ENCODE data around the gene ETFDH. TPM values are rescaled to one million over a fixed set of nuclear protein-coding genes. Genes with fewer than 3 reads are reported as not detected.

Gene ETFDH
- total and polyA plus RNA-seq, 9 of the 15 experiments (the other 6 are each of a cell fraction or from before 2014, with no cell fraction given) = 14.6 to 33.6 (median 25.9) TPM

DNA sequence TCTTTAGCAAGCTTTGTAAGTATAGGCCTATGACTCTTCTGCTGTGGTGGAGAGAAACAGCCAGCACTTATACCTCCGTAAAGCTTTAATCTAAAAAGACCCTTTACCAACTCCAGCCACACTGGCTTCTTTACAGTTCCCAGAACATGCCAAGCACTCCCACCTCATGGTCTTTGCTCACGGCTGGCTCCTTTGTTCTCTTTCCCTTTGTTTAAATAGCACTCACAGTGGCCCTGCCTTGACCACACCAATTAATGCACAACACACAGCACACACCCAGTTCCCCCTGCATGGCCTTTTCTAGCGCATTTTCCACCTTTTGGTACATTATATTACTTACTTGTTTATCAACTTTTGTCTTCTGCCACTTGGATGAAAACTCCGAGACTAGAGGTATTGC lies 32.2 kb downstream of the ETFDH start (continued):
- TF ChIP-seq NFE2 (IDR thresholded peaks at IDR 0.05; ENCODE audit: low read depth) (no peak), ESRRB (CRISPR knock-in tag; IDR thresholded peaks at IDR 0.05; ENCODE audit: borderline replicate concordance) (no peak), ZNF124 (CRISPR knock-in tag; IDR thresholded peaks at IDR 0.05) (no peak), ZBTB8A (IDR thresholded peaks at IDR 0.05; ENCODE audit: partially characterized antibody) (no peak), CHCHD3 (CRISPR knock-in tag; IDR thresholded peaks at IDR 0.05) (no peak), ZNF316 (IDR thresholded peaks at IDR 0.05) (no peak)

DNA sequence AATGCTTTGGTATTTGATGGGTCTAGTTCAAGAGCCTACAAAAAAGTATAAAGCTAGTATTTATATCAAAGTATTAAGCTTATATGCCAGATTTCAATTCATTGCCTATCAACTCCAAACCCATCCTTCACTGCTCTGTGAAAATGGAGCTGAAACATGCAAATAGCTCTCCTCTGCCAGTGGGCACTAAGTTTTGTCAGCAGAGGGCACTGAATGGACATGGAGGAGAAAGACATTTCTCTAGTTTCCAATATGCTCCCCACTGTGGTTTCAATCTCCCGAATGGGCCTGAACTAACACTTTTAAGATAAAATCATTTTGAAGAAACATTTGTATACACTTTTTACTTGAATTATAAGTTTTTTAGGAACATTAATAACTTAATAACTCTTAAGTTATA lies 38.7 kb downstream of the ETFDH start:
- Histone ChIP-seq H3K9me1 (ENCODE audit: control insufficient read depth, insufficient read depth, low read length) (no peaks in the 10 kb centered on the region), H3K4me1 (replicated peaks in 1 of 2; ENCODE audit: control insufficient read depth in 2 of 2, insufficient read depth in 2 of 2, low read length in 2 of 2) (no peaks in the 10 kb centered on the region), H3K36me3 (ENCODE audit: control insufficient read depth, insufficient read depth, low read length) (peaks cover 91% of the 10 kb centered on the region), H3K27me3 (ENCODE audit: control insufficient read depth in 2 of 2, insufficient read depth in 2 of 2, low read length in 2 of 2) (no peaks in the 10 kb centered on the region), H4K20me1 (replicated peaks; ENCODE audit: control insufficient read depth, insufficient read depth, low read length) (no peaks in the 10 kb centered on the region), H3K79me2 (ENCODE audit: control insufficient read depth, insufficient read depth, low read length) (no peaks in the 10 kb centered on the region), H3K9me3 (replicated peaks; ENCODE audit: control insufficient read depth, insufficient read depth, low read depth, low read length) (0 out of 2 replicates have a peak, but pooled peaks cover 2% of the 10 kb centered on the region), H2AFZ (ENCODE audit: low read depth, low read length) (no peak overlapping the region), H3K4me2 (ENCODE audit: insufficient read depth, low read length) (no peak overlapping the region), H3K9ac (ENCODE audit: insufficient read depth in 1 of 2, low read depth in 2 of 2, low read length in 2 of 2) (no peak overlapping the region), H3K27ac (ENCODE audit: extremely low read depth, low read depth, low read length) (no peak overlapping the region), H3K4me3 (no peak overlapping the region)
- DNase-seq (ENCODE audit: extremely low read depth in 1 of 4, low spot score in 3 of 4) = no peak
- ATAC-seq = no peak
- intact Hi-C loops (cut with micrococcal nuclease) = no loop called here
- in situ Hi-C loops (cut with MboI) = no loop called here
- FAIRE-seq = no peak
- BruUV-seq (replicated peaks) = no TSS peak
- CTCF ChIA-PET (ENCODE audit: low intra/inter-chr PET ratio) = no interaction called here
- POLR2A ChIA-PET = no interaction called here
- 94% methylated on average over 1 of the region's 1 CpG for WGBS (ENCODE audit: insufficient coverage, low coverage, missing lambda C conversion rate)
- TF ChIP-seq, protein P1, sequence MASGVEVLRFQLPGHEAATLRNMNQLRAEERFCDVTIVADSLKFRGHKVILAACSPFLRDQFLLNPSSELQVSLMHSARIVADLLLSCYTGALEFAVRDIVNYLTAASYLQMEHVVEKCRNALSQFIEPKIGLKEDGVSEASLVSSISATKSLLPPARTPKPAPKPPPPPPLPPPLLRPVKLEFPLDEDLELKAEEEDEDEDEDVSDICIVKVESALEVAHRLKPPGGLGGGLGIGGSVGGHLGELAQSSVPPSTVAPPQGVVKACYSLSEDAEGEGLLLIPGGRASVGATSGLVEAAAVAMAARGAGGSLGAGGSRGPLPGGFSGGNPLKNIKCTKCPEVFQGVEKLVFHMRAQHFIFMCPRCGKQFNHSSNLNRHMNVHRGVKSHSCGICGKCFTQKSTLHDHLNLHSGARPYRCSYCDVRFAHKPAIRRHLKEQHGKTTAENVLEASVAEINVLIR (CRISPR knock-in tag; IDR thresholded peaks at IDR 0.05) = no peak
- TF ChIP-seq, protein P2, sequence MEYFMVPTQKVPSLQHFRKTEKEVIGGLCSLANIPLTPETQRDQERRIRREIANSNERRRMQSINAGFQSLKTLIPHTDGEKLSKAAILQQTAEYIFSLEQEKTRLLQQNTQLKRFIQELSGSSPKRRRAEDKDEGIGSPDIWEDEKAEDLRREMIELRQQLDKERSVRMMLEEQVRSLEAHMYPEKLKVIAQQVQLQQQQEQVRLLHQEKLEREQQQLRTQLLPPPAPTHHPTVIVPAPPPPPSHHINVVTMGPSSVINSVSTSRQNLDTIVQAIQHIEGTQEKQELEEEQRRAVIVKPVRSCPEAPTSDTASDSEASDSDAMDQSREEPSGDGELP (CRISPR knock-in tag; IDR thresholded peaks at IDR 0.05; ENCODE audit: borderline replicate concordance) = no peak
- TF ChIP-seq KDM5B (IDR thresholded peaks at IDR 0.05; ENCODE audit: insufficient replicate concordance, low read depth, low read length) (no peak), CBFA2T3 (IDR thresholded peaks at IDR 0.05) (no peak), SETDB1 (IDR thresholded peaks at IDR 0.05; ENCODE audit: low read length) (no peak), TCF7L2 (IDR thresholded peaks at IDR 0.05; ENCODE audit: low read depth, low read length) (no peak), TAF1 (IDR thresholded peaks at IDR 0.05; ENCODE audit: control insufficient read depth, extremely low read depth, insufficient read depth, low read length, severe bottlenecking) (no peak), DIDO1 (tag; IDR thresholded peaks at IDR 0.05; ENCODE audit: low read depth) (no peak), TARDBP (IDR thresholded peaks at IDR 0.05) (no peak), CBX2 (IDR thresholded peaks at IDR 0.05; ENCODE audit: insufficient read depth, low read length, poor library complexity, severe bottlenecking) (no peak), RBFOX2 (IDR thresholded peaks at IDR 0.05; ENCODE audit: low read depth, low read length) (no peak), ZEB2 (IDR thresholded peaks at IDR 0.05) (no peak)
- TF ChIP-seq, protein P3, sequence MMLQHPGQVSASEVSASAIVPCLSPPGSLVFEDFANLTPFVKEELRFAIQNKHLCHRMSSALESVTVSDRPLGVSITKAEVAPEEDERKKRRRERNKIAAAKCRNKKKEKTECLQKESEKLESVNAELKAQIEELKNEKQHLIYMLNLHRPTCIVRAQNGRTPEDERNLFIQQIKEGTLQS (IDR thresholded peaks at IDR 0.05) = no peak
- TF ChIP-seq, protein P3 (CRISPR knock-in tag; conservative IDR thresholded peaks at IDR 0.05) = no peak
- TF ChIP-seq, protein P4, sequence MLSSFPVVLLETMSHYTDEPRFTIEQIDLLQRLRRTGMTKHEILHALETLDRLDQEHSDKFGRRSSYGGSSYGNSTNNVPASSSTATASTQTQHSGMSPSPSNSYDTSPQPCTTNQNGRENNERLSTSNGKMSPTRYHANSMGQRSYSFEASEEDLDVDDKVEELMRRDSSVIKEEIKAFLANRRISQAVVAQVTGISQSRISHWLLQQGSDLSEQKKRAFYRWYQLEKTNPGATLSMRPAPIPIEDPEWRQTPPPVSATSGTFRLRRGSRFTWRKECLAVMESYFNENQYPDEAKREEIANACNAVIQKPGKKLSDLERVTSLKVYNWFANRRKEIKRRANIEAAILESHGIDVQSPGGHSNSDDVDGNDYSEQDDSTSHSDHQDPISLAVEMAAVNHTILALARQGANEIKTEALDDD (IDR thresholded peaks at IDR 0.05) = no peak

All from K562 (cell line).